ENCODE results near the gene TULP3.

TULP3 gene

DNA sequence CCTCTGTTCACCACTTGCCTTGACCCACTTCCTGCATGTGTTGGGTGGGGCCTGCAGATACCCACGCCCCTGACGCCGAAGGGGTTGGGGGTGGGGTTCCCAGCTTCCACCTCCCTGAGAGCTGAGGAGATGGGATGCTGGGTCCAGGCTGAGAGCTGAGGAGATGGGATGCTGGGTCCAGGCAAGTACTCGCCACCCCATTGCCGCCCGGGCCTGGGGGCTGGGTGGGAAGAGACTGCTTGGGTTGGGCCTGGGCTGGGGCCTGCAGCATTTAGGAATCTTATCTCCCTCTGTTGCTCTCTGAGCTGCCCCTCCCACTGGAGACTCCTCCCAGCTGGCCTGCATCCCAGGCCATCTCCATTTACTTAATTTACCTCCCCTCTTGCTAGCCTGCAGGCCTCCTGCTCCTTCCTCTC is 85.9 kb downstream of the TULP3 start (continued):
- TF ChIP-seq, protein P1, sequence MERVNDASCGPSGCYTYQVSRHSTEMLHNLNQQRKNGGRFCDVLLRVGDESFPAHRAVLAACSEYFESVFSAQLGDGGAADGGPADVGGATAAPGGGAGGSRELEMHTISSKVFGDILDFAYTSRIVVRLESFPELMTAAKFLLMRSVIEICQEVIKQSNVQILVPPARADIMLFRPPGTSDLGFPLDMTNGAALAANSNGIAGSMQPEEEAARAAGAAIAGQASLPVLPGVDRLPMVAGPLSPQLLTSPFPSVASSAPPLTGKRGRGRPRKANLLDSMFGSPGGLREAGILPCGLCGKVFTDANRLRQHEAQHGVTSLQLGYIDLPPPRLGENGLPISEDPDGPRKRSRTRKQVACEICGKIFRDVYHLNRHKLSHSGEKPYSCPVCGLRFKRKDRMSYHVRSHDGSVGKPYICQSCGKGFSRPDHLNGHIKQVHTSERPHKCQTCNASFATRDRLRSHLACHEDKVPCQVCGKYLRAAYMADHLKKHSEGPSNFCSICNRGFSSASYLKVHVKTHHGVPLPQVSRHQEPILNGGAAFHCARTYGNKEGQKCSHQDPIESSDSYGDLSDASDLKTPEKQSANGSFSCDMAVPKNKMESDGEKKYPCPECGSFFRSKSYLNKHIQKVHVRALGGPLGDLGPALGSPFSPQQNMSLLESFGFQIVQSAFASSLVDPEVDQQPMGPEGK (CRISPR knock-in tag; IDR thresholded peaks at IDR 0.05; ENCODE audit: borderline replicate concordance), result no peak
- TF ChIP-seq ZFP30 (CRISPR knock-in tag; IDR thresholded peaks at IDR 0.05) (no peak), CSDC2 (CRISPR knock-in tag; IDR thresholded peaks at IDR 0.05) (no peak), ZNF70 (CRISPR knock-in tag; IDR thresholded peaks at IDR 0.05) (no peak)

DNA sequence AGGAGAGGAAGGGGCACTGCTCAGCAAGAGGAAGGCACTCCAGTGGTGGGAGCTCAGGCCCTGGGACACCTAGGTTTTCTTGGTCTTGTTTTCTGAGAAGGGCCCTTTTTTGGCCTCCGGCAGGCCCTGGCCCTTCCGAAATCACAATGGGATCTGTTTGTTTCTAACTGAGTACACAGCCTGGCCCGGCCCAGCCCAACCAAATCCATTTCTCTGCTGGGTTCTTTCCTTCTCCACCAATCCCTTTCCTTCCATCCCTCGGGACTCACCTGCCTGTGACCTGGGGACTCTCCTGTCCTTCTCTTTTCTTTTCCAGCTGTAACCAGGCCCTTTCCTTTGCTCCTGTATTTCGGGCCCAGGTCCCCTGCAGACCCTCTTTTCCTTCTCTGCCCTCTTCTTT is 87.1 kb downstream of the TULP3 start:
- TF ChIP-seq ZFP3 (CRISPR knock-in tag; IDR thresholded peaks at IDR 0.05), result no peak
- no peak for TF ChIP-seq PPARA (CRISPR knock-in tag; IDR thresholded peaks at IDR 0.05; ENCODE audit: borderline replicate concordance)
- TF ChIP-seq, protein P1 (CRISPR knock-in tag; IDR thresholded peaks at IDR 0.05; ENCODE audit: borderline replicate concordance), result no peak
- TF ChIP-seq, protein P2, sequence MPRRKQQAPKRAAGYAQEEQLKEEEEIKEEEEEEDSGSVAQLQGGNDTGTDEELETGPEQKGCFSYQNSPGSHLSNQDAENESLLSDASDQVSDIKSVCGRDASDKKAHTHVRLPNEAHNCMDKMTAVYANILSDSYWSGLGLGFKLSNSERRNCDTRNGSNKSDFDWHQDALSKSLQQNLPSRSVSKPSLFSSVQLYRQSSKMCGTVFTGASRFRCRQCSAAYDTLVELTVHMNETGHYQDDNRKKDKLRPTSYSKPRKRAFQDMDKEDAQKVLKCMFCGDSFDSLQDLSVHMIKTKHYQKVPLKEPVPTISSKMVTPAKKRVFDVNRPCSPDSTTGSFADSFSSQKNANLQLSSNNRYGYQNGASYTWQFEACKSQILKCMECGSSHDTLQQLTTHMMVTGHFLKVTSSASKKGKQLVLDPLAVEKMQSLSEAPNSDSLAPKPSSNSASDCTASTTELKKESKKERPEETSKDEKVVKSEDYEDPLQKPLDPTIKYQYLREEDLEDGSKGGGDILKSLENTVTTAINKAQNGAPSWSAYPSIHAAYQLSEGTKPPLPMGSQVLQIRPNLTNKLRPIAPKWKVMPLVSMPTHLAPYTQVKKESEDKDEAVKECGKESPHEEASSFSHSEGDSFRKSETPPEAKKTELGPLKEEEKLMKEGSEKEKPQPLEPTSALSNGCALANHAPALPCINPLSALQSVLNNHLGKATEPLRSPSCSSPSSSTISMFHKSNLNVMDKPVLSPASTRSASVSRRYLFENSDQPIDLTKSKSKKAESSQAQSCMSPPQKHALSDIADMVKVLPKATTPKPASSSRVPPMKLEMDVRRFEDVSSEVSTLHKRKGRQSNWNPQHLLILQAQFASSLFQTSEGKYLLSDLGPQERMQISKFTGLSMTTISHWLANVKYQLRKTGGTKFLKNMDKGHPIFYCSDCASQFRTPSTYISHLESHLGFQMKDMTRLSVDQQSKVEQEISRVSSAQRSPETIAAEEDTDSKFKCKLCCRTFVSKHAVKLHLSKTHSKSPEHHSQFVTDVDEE (CRISPR knock-in tag; IDR thresholded peaks at IDR 0.05), result no peak
- TF ChIP-seq, protein P3, sequence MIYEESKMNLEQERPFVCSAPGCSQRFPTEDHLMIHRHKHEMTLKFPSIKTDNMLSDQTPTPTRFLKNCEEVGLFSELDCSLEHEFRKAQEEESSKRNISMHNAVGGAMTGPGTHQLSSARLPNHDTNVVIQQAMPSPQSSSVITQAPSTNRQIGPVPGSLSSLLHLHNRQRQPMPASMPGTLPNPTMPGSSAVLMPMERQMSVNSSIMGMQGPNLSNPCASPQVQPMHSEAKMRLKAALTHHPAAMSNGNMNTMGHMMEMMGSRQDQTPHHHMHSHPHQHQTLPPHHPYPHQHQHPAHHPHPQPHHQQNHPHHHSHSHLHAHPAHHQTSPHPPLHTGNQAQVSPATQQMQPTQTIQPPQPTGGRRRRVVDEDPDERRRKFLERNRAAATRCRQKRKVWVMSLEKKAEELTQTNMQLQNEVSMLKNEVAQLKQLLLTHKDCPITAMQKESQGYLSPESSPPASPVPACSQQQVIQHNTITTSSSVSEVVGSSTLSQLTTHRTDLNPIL (CRISPR knock-in tag; IDR thresholded peaks at IDR 0.05; ENCODE audit: low read depth), result no peak
- TF ChIP-seq SNAI2 (CRISPR knock-in tag; IDR thresholded peaks at IDR 0.05), result no peak
- no peak for TF ChIP-seq ZFP30 (CRISPR knock-in tag; IDR thresholded peaks at IDR 0.05)
- TF ChIP-seq OSR1 (CRISPR knock-in tag; IDR thresholded peaks at IDR 0.05), result no peak
- TF ChIP-seq GLIS3 (CRISPR knock-in tag; IDR thresholded peaks at IDR 0.05), result no peak
- no peak for TF ChIP-seq RARB (CRISPR knock-in tag; IDR thresholded peaks at IDR 0.05)
- no peak for TF ChIP-seq TCF4 (CRISPR knock-in tag; IDR thresholded peaks at IDR 0.05; ENCODE audit: borderline replicate concordance)
- TF ChIP-seq ARNTL (CRISPR knock-in tag; IDR thresholded peaks at IDR 0.05; ENCODE audit: borderline replicate concordance, low read depth), result no peak
- TF ChIP-seq BACH2 (CRISPR knock-in tag; IDR thresholded peaks at IDR 0.05; ENCODE audit: borderline replicate concordance), result no peak
- no peak for TF ChIP-seq ZNF565 (CRISPR knock-in tag; conservative IDR thresholded peaks at IDR 0.05; ENCODE audit: low read depth)
- TF ChIP-seq ZNF8 (CRISPR knock-in tag; IDR thresholded peaks at IDR 0.05), result no peak
- TF ChIP-seq ZC3H10 (CRISPR knock-in tag; IDR thresholded peaks at IDR 0.05), result no peak
- TF ChIP-seq TOX (CRISPR knock-in tag; IDR thresholded peaks at IDR 0.05; ENCODE audit: borderline replicate concordance), result no peak
- no peak for TF ChIP-seq ZNF70 (CRISPR knock-in tag; IDR thresholded peaks at IDR 0.05)
- TF ChIP-seq, protein P4, sequence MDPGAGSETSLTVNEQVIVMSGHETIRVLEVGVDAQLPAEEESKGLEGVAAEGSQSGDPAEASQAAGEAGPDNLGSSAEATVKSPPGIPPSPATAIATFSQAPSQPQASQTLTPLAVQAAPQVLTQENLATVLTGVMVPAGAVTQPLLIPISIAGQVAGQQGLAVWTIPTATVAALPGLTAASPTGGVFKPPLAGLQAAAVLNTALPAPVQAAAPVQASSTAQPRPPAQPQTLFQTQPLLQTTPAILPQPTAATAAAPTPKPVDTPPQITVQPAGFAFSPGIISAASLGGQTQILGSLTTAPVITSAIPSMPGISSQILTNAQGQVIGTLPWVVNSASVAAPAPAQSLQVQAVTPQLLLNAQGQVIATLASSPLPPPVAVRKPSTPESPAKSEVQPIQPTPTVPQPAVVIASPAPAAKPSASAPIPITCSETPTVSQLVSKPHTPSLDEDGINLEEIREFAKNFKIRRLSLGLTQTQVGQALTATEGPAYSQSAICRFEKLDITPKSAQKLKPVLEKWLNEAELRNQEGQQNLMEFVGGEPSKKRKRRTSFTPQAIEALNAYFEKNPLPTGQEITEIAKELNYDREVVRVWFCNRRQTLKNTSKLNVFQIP (CRISPR knock-in tag; IDR thresholded peaks at IDR 0.05; ENCODE audit: borderline replicate concordance, low read depth), result no peak
- ATAC-seq, result no peak

DNA sequence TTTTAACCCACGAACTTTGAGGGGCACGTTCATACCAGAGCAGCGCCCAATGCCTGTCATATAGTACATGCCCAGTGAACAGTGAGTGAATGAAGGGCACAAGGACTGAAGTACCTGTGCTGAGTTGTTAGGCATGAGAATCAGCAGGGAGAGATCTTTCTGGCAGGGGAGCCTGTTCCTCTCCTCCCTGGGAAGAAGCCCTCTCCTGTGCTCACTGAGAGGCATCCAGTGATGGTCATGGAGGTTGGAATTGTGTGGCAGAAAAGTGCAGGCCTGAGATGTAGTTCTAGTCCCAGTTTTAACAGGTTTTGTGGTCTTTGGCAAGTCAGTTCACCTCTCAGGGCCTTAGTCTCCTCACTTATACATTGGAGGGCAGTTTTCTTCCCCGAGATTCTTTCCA is 89.1 kb downstream of the TULP3 start:
- no peak for ATAC-seq
- TF ChIP-seq RARB (CRISPR knock-in tag; IDR thresholded peaks at IDR 0.05) (no peak), GLIS3 (CRISPR knock-in tag; IDR thresholded peaks at IDR 0.05) (no peak), SNAI2 (CRISPR knock-in tag; IDR thresholded peaks at IDR 0.05) (no peak), ESRRG (CRISPR knock-in tag; IDR thresholded peaks at IDR 0.05) (no peak), ZC3H10 (CRISPR knock-in tag; IDR thresholded peaks at IDR 0.05) (no peak), ZNF8 (CRISPR knock-in tag; IDR thresholded peaks at IDR 0.05) (no peak), PPARA (CRISPR knock-in tag; IDR thresholded peaks at IDR 0.05; ENCODE audit: borderline replicate concordance) (no peak), OSR1 (CRISPR knock-in tag; IDR thresholded peaks at IDR 0.05) (no peak)
- TF ChIP-seq, protein P2 (CRISPR knock-in tag; IDR thresholded peaks at IDR 0.05), result no peak
- TF ChIP-seq, protein P1 (CRISPR knock-in tag; IDR thresholded peaks at IDR 0.05; ENCODE audit: borderline replicate concordance), result no peak
- TF ChIP-seq, protein P5, sequence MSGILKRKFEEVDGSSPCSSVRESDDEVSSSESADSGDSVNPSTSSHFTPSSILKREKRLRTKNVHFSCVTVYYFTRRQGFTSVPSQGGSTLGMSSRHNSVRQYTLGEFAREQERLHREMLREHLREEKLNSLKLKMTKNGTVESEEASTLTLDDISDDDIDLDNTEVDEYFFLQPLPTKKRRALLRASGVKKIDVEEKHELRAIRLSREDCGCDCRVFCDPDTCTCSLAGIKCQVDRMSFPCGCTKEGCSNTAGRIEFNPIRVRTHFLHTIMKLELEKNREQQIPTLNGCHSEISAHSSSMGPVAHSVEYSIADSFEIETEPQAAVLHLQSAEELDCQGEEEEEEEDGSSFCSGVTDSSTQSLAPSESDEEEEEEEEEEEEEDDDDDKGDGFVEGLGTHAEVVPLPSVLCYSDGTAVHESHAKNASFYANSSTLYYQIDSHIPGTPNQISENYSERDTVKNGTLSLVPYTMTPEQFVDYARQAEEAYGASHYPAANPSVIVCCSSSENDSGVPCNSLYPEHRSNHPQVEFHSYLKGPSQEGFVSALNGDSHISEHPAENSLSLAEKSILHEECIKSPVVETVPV (CRISPR knock-in tag; IDR thresholded peaks at IDR 0.05), result no peak

Measured in SK-N-SH treated with all-trans-retinoic acid at 6 μM for 48 hours (cell line).